HepG2 (cell line): ENCODE results near the gene HS3ST5. TPM values are rescaled to one million over a fixed set of nuclear protein-coding genes. Genes with fewer than 3 reads are reported as not detected.
A peak's percentile ranks its signal among the peaks of the same experiment; 100 is the strongest.

Source experiments
- AHDC1 ChIP-seq: sonication (generic); formaldehyde crosslinking; IDR thresholded peaks from 2 replicates; pipeline ENCODE4 v1.5.1; 2020; ENCODE audit warnings: mild to moderate bottlenecking, missing genetic modification reagents, borderline replicate concordance
- ARNTL ChIP-seq: sonication (generic); formaldehyde crosslinking; IDR thresholded peaks from 2 replicates; pipeline ENCODE4 v1.4.0; 2020; ENCODE audit warnings: mild to moderate bottlenecking, missing genetic modification reagents
- CEBPB ChIP-seq: IDR thresholded peaks from 2 replicates; pipeline ENCODE4 v1.6.1; 2011; ENCODE audit warnings: low read depth, low read length, improper control_type of control experiment, borderline replicate concordance
- FOXP1 ChIP-seq, 2 experiments: fragments of 450-650 bp in 1 of 2; IDR thresholded peaks; 2 replicates each; pipeline ENCODE4 v1.6.1; 2017 to 2018; ENCODE audit warnings: antibody characterized with exemption in 1 of 2
- JUN ChIP-seq: sonication (generic); formaldehyde crosslinking; IDR thresholded peaks from 2 replicates; pipeline ENCODE4 v1.4.0; 2020; ENCODE audit warnings: mild to moderate bottlenecking, missing genetic modification reagents
- MAZ ChIP-seq, 2 experiments: sonication (generic) in 1 of 2; formaldehyde crosslinking in 1 of 2; IDR thresholded peaks; 2 replicates each; pipeline versions ENCODE4 v1.5.0 to v1.6.1; 2012 to 2020; ENCODE audit warnings: low read depth in 2 of 2, mild to moderate bottlenecking in 2 of 2, borderline replicate concordance in 1 of 2, improper control_type of control experiment in 1 of 2, low read length in 1 of 2, missing genetic modification reagents in 1 of 2, moderate library complexity in 1 of 2
- PCBP1 ChIP-seq: fragments of 200-400 bp; formaldehyde crosslinking; IDR thresholded peaks from 2 replicates; pipeline ENCODE4 v1.6.1; 2017; ENCODE audit warnings: mild to moderate bottlenecking, low read depth, low read length, borderline replicate concordance
- PLRG1 ChIP-seq: fragments of 450-650 bp; conservative IDR thresholded peaks from 2 replicates; pipeline ENCODE4 v1.6.1; 2016
- SRSF4 ChIP-seq: fragments of 200-400 bp; formaldehyde crosslinking; IDR thresholded peaks from one replicate; pipeline ENCODE4 v1.6.1; 2018; ENCODE audit warnings: mild to moderate bottlenecking, low read depth, low read length, moderate library complexity; ENCODE audit not compliant: poor library complexity, severe bottlenecking
- ZFP36L2 ChIP-seq: sonication (generic); formaldehyde crosslinking; IDR thresholded peaks from 2 replicates; pipeline ENCODE4 v1.4.0; 2020; ENCODE audit warnings: missing genetic modification reagents
- ZKSCAN1 ChIP-seq: fragments of 150-350 bp; IDR thresholded peaks from 2 replicates; pipeline ENCODE4 v1.6.1; 2014; ENCODE audit warnings: low read length
- ZNF205 ChIP-seq: IDR thresholded peaks from 2 replicates; pipeline ENCODE4 v1.6.1; 2018; ENCODE audit warnings: missing biosample characterization, missing genetic modification reagents
- ZNF234 ChIP-seq: sonication (generic); formaldehyde crosslinking; conservative IDR thresholded peaks from 2 replicates; pipeline ENCODE4 v1.5.1; 2020; ENCODE audit warnings: mild to moderate bottlenecking, missing genetic modification reagents
- ZNF331 ChIP-seq: sonication (generic); formaldehyde crosslinking; IDR thresholded peaks from 2 replicates; pipeline ENCODE4 v1.4.0; 2020; ENCODE audit warnings: missing genetic modification reagents
- ZNF337 ChIP-seq: sonication (generic); formaldehyde crosslinking; IDR thresholded peaks from 2 replicates; pipeline ENCODE4 v1.5.1; 2020; ENCODE audit warnings: missing genetic modification reagents, low read depth, mild to moderate bottlenecking, borderline replicate concordance
- ZNF569 ChIP-seq: sonication (generic); formaldehyde crosslinking; IDR thresholded peaks from 2 replicates; pipeline ENCODE4 v1.5.0; 2020; ENCODE audit warnings: mild to moderate bottlenecking, missing genetic modification reagents, moderate library complexity, borderline replicate concordance
- ZNF607 ChIP-seq: sonication (generic); formaldehyde crosslinking; IDR thresholded peaks from 2 replicates; pipeline ENCODE4 v1.5.1; 2020; ENCODE audit warnings: missing genetic modification reagents, mild to moderate bottlenecking, borderline replicate concordance
- ZNF670 ChIP-seq: sonication (generic); formaldehyde crosslinking; IDR thresholded peaks from 2 replicates; pipeline ENCODE4 v1.8.0; 2022; ENCODE audit warnings: mild to moderate bottlenecking, missing genetic modification reagents, borderline replicate concordance
- ZNF878 ChIP-seq: sonication (generic); formaldehyde crosslinking; IDR thresholded peaks from 2 replicates; pipeline ENCODE4 v1.8.1; 2023; ENCODE audit warnings: mild to moderate bottlenecking, missing genetic modification reagents, moderate library complexity
- polyA plus RNA-seq, 8 experiments: library from polyadenylated mRNA; depleted of rRNA in 3 of 8; stranded (reverse) in 7 of 8; unstranded in 1 of 8; fragments of >200 nt; fragmentation: Illumina TruSeq in 4 of 8; extraction: Trizol in 4 of 8; gene quantifications; 2 replicates each; pipeline versions ENCODE4 v1.2.1 to v1.2.3, GENCODE V29; 2011 to 2016; ENCODE audit warnings: low read depth in 4 of 8, missing spikeins in 1 of 8, mixed read lengths in 1 of 8; ENCODE audit not compliant: insufficient read depth in 1 of 8
- total RNA-seq, 5 experiments: library from RNA; depleted of rRNA; stranded (reverse); fragments of >200 nt; fragmentation: Illumina TruSeq; extraction: Trizol; gene quantifications; 2 replicates each; pipeline ENCODE4 v1.2.3, GENCODE V29; 2016; ENCODE audit warnings: low read depth in 1 of 5
- TF ChIP-seq, protein P1 (sequence below): sonication (generic); formaldehyde crosslinking; IDR thresholded peaks from 2 replicates; pipeline ENCODE4 v1.8.1; 2023; ENCODE audit warnings: mild to moderate bottlenecking, missing genetic modification reagents, borderline replicate concordance
- TF ChIP-seq, protein P2 (sequence below): sonication (generic); formaldehyde crosslinking; IDR thresholded peaks from 2 replicates; pipeline ENCODE4 v1.5.1; 2020; ENCODE audit warnings: missing genetic modification reagents, mild to moderate bottlenecking, borderline replicate concordance

Gene HS3ST5
- total and polyA plus RNA-seq, 2 of the 13 experiments (the other 11 are each of a cell fraction or from before 2014, with no cell fraction given): 1.1 to 1.6 TPM

- TF ChIP-seq SRSF4: no peak
- no peak for TF ChIP-seq ZNF878 (CRISPR knock-in tag)
- TF ChIP-seq PLRG1: no peak
- TF ChIP-seq, protein P1, sequence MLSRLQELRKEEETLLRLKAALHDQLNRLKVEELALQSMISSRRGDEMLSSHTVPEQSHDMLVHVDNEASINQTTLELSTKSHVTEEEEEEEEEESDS (CRISPR knock-in tag): no peak; the same call in 1 of the 2 replicates
- no peak for TF ChIP-seq ZNF670 (CRISPR knock-in tag)
- TF ChIP-seq AHDC1 (CRISPR knock-in tag): no peak
- TF ChIP-seq ZNF205 (CRISPR knock-in tag): 0 out of 2 replicates have a peak, but pooled peaks have one; percentile 14
- 0 out of 2 replicates have a peak, but pooled peaks have one; percentile 9 for TF ChIP-seq PCBP1
- TF ChIP-seq JUN (CRISPR knock-in tag): no peak
- no peak for TF ChIP-seq ARNTL (CRISPR knock-in tag)
- TF ChIP-seq, protein P2, sequence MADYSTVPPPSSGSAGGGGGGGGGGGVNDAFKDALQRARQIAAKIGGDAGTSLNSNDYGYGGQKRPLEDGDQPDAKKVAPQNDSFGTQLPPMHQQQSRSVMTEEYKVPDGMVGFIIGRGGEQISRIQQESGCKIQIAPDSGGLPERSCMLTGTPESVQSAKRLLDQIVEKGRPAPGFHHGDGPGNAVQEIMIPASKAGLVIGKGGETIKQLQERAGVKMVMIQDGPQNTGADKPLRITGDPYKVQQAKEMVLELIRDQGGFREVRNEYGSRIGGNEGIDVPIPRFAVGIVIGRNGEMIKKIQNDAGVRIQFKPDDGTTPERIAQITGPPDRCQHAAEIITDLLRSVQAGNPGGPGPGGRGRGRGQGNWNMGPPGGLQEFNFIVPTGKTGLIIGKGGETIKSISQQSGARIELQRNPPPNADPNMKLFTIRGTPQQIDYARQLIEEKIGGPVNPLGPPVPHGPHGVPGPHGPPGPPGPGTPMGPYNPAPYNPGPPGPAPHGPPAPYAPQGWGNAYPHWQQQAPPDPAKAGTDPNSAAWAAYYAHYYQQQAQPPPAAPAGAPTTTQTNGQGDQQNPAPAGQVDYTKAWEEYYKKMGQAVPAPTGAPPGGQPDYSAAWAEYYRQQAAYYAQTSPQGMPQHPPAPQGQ (CRISPR knock-in tag): no peak
- no peak for TF ChIP-seq CEBPB
- TF ChIP-seq ZNF607 (CRISPR knock-in tag): no peak
- 0 out of 2 replicates have a peak, but pooled peaks have one; percentile 61 for TF ChIP-seq ZNF569 (CRISPR knock-in tag)
- no peak for TF ChIP-seq ZNF337 (CRISPR knock-in tag)
- no peak for TF ChIP-seq FOXP1 (IDR thresholded peaks at IDR 0.05)
- TF ChIP-seq FOXP1 (CRISPR knock-in tag; IDR thresholded peaks at IDR 0.05): no peak
- TF ChIP-seq ZNF331 (CRISPR knock-in tag): no peak
- TF ChIP-seq MAZ (IDR thresholded peaks at IDR 0.05; ENCODE audit: borderline replicate concordance, low read depth, low read length): no peak
- no peak; the same call in 1 of the 2 replicates for TF ChIP-seq MAZ (CRISPR knock-in tag; IDR thresholded peaks at IDR 0.05; ENCODE audit: low read depth)
- TF ChIP-seq ZFP36L2 (CRISPR knock-in tag): no peak
- no peak for TF ChIP-seq ZKSCAN1
- no peak for TF ChIP-seq ZNF234 (CRISPR knock-in tag)
Observed at GRCh38 chr6:114342826-114343781, at the start of gene HS3ST5 (continued).
